ENCODE results near the gene DCST1.

GRCh38 chr1:155083865-155084721 lies 50.5 kb downstream of the DCST1 start:
- no peak for TF ChIP-seq CTCF (conservative IDR thresholded peaks at IDR 0.05)
- TF ChIP-seq EZH2 (IDR thresholded peaks at IDR 0.05; ENCODE audit: low read depth) = no peak
